T-helper 1 cell treated with Interleukin-12 subunit alpha and Interleukin-12 subunit beta and Interleukin-4 antibody, amounts not matched to agents 30 ng/mL and 1 ng/mL, for 36 hours (primary cell): ENCODE data around the gene SLC6A2. TPM values are rescaled to one million over a fixed set of nuclear protein-coding genes. Genes with fewer than 3 reads are reported as not detected.

ENCODE experiments used
- intact Hi-C: fragments of 100-400 bp; cut with micrococcal nuclease; formaldehyde crosslinking; loops from one replicate; pipeline ENCODE4 v1.15.1; 2024
- total RNA-seq: library from RNA; stranded (reverse); gene quantifications from 2 replicates; pipeline ENCODE4 v1.2.3, GENCODE V29; 2022

Gene SLC6A2
- total RNA-seq, 1 donor from 2014 or later = not detected

DNA sequence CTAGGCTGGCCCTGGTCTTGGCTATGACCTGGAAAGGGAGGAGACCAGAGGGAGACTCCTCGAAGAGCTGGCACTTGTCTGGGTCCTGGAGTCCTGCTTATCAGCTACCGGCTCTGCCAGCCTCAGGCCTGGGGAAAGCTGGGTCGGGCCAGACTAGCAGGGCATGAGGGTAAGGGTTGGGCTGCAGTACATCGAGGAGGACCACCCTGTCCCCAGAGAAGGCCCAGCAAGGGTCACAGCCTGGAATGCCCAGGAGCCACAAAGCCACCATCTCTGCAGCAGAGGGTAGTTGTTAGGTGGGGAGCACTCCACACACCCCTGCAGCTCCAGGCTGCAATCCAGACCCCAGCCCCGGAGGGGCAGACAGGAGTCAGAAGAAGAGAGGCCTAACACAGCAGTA is 54.0 kb downstream of the SLC6A2 start:
- intact Hi-C loops = loop anchor here (5.0 kb wide), 1 partner anchor 492 kb away; no protein-coding TSS in a partner anchor

DNA sequence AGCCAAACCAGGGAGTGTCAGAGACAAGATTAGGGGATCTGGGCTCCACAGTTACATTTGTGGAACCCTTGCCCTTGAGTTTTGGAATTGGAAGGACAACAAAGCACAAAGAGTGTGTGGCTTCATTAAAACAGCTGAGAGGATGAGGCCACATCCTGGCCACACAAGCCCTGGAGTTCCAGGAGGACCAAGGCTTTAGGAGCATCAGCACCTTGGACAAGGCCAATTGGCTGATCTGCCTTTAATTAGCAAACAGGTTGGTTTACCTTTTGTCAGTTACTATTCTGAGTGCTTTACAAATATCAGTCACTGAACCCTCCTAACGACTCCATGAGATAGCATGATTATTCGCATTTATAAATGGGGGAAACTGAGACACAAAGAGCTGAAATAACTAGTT is 54.7 kb downstream of the SLC6A2 start:
- intact Hi-C loops = loop anchor here (5.0 kb wide), 1 partner anchor 492 kb away; no protein-coding TSS in a partner anchor

DNA sequence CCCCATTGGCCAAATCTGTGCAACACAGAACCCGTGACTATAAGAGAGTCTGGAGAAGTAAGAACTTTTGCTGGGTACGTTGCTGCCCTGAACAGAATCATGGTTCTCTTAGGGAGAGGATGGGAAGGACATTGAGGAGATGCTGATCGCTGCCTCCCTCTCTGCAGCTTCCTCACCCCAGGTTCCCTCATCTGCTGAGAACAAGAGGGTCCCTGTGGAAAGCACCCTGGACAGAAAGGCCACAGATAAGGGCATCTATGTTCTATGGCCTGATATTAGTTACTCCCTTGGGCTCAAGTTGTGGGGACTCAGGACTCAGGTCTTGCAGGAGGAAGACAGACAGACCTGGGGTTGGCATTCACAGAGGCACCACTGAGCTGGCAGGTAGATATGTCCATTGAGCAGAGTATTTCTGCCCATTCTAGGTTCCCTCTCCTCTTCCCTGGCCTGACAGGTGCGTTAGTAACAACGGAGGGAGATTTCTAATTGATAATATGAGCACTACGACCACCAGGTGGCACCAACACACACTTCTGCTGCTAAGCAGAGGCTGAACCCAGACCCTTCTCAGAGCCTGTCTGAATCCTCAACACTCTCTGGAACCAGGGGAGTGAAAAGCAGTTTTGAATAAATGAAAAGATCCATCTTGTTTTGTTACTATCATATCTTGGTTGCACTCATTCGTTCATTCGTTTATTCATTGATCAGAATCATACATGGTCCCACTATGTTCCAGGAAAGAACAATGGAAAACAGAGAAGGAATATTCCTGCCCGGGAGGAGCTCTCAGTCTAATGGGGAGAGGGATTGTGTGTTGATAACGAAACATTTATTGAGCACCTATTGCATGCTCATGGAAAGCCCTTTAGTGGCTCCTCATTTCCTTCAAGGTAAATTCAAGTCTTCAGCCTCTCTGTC is 56.4 kb downstream of the SLC6A2 start:
- intact Hi-C loops = loop anchor here (1.0 to 5.0 kb wide), 3 partner anchors 130 to 490 kb away; no protein-coding TSS in a partner anchor

DNA sequence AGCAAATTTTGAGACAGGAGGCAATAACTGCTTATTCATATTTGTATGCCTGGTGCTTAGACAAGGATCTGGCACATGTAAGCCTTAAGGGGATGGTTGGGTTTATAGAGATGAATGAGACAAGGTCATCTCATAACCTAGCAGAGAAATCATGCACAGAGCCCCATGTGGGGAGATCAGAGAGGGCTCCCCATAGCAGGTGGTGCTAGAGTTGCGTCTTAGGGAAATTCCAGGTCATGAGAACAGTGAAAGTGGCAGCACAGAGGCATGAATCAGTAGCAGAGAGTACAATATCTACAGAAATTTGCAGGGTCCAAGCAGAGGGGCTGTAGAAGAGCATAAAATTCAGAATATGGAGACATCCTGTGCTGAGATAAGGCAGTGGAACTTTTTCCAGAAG is 57.3 kb downstream of the SLC6A2 start:
- intact Hi-C loops = loop anchor here (2.0 to 5.0 kb wide), 2 partner anchors 248 to 489 kb away; no protein-coding TSS in a partner anchor

DNA sequence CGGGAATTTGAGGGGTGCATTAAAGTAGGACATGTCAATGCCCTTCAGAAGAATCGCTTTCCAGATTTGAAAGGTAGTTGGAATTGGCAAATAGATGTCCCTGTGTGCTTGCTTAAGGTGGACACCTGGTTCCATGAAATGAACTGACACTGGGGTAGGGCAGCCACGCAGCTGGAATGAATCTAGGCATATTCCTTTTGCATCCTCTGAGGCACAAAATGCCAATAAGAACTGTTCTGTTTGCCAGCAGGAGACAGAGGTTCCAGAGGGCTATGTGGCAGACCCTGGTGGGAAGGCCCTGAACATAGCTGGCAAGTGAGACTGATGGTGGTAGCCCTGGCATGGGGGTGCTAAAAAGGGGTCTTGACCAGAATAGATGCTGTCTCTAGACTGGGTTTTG is 61.5 kb downstream of the SLC6A2 start:
- intact Hi-C loops = no loop called here

DNA sequence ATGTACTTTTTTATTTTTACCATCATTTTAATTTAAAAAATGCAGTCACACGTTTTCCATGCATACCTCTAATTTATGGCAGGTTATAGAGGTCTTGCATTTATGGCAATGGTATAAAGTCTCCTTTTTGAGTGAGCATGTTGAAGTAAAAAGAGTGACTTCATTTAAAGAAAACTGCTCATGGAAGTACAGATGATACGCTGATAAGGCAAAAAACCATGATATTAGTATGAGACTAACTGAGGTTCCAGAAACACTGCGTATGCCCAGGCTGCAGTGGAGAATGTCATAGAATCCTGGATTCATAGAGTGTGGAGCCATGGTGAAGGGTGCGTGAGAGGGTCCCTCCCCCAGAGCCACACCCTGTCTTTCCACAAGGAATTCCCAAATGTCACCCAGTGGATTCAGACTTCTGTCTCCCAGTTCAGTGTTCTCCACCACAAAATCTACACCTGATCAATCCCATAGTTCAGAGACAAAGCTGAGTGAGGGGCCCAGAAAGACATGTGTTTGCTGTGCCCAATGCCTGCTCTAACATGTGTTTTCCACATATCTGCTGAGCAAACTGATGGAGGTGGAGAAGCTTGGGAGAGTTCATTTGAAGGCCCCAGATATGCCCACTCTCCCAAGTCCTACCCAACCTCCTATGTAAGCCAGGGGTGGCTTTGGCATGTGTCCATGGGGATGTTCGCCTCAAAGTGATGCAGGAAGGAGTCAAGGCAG is 69.4 kb downstream of the SLC6A2 start:
- intact Hi-C loops = no loop called here

DNA sequence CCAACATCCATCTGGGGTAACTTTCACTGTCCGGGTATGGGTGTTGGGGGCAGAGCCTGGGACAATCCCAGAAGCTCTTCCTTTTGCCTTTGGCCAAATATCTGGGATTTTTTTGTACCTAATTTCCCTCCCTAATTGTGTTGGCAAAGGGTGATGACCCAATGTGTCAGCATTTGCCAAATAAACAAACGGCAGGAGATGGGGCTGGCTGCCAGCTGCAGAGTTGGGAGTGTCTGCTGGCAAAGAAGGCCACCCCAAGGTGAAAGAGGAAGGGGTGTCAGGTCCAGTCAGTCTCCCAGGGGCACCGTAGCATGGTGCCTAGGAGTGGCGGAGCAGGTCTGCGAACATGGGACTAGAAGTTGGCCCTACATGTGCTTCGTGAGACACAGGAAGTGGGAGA is 73.0 kb downstream of the SLC6A2 start:
- intact Hi-C loops = no loop called here

DNA sequence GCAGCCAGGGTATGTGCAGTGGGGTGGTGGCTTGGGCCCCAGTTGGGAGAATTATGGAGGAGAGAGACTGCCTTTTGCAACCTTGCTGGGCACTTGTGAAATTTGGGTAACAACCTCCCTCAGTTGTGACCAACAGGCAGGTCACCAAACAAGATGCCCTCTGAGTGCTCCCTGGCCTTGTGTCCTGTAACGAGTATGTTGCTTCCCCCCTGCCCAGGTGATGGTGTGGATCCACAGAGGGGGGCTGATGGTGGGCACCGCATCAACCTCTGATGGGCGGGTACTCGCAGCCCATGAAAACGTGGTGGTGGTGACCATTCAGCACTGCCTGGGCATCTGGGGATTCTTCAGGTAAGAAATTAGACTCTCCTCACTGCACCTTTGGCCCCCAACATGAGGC is 74.3 kb downstream of the SLC6A2 start:
- intact Hi-C loops = no loop called here

DNA sequence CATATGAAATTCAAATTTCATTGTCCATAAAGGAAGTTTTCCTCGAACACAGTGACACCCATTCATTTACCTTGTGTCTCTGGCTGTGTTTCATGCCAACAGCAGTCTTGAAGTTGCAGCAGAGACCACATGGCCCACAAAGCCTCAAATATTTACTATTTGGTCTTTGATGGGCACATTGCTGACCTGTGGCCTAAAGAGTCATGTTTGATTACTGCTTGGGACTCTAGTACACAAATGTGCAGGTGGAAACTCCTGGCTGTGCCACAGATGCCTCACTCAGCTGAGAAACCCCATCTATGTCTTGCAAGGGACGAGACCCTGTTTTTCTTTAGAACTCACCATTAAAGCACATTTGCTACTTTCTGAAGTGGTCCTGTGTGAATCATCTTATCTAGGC is 76.7 kb downstream of the SLC6A2 start:
- intact Hi-C loops = no loop called here

DNA sequence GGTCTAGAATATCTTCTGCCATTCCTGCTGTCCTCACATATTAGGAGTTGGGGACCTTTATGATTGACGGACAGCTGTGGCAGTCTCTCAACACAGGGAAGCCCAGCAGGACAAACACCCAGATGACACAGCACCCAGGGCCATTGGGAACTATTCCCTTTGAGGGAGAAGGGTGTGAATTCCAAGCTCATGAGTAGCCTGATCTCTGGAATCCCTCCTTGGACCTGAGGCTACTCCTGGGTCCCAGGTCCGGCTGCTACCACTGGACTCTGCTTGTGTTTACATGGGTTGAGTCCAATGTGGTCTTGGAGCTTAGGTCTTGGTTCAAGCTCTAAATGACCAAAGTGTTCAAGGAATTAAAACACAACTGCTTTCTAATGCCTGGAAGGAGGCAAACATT is 78.9 kb downstream of the SLC6A2 start:
- intact Hi-C loops = no loop called here

DNA sequence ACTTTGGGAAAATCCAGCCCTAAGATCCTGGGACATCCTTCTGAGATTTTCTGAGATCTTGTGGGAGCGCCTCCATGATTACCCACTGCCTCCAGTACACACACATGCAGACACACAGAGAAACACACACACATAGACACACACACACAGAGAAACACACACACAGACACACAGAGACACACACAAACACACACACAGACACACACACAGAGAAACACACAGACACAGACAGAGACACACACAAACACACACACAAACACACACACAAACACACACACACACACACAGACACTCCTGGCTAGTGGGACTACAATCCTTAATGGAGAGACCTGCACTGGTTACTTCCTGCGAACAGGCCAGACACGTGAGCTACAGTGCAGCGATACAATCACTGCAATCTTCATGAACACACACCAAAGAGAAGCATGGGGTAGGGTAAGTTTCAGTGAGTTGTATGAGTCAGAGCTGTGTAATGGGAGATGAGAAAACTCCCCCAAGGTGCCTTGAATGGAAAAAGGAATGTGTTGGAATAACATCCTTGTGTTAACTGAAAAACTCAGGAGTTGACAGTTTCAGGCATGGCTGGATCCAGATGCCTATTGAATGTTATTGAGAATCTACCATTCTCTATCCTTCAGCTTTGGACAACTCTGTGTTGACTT is 79.5 kb downstream of the SLC6A2 start:
- intact Hi-C loops = no loop called here

DNA sequence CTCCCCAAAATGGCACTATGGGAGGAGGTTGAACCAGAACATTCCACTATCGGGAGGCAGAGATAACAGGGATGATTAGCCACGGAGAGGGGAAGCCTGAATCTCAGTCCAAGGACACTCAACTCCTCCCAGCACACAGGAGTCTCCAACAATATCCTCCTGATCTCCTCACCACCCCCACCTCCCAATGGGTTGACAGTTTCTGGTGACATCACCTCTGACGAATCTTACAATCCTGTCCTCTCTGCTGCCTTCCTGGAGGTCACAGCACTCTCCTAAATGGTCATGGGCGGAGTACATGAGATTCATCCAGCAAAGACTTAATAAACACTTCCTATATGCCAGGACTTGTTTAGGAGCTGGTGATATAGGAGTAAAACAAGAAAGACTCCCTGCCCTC is 80.9 kb downstream of the SLC6A2 start:
- intact Hi-C loops = no loop called here

DNA sequence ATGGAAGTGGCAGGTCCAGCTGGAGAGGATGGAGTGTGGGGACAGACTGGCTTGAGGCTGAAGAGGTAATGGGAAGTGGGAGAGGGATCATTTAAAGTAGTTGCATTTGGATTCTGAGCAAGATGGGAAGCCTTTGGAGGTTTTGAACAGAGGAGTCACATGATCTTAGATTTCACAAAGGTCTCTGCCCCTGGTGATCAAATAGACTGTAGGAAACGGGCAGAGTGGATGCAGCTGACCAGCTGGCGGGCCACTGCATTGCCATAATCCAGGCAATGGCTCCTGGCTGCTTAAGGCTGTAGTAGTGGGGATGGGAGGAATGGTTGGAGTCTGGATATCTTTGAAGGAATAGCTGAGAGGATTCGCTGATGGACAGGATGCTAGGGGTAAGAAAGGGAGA is 81.5 kb downstream of the SLC6A2 start:
- intact Hi-C loops = no loop called here

DNA sequence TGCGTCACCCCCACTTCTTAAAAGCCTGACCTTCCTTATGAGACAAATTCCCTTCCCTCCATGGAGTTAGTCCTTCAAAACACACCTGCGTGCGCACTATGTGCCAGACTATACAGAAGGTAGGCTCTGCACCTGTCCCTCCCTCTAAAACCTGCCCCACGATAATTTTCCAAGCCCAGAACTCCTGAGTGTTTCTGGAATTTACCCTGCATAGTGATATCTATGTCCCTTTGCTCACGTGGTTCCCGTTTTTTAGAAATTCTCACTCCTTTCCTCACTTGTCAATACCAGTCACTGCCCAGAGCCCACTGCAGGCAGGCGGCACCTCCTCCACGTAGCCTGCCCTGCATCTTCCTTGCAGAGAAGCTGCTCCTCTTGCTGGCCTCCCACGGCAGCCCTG is 82.2 kb downstream of the SLC6A2 start:
- intact Hi-C loops = no loop called here

DNA sequence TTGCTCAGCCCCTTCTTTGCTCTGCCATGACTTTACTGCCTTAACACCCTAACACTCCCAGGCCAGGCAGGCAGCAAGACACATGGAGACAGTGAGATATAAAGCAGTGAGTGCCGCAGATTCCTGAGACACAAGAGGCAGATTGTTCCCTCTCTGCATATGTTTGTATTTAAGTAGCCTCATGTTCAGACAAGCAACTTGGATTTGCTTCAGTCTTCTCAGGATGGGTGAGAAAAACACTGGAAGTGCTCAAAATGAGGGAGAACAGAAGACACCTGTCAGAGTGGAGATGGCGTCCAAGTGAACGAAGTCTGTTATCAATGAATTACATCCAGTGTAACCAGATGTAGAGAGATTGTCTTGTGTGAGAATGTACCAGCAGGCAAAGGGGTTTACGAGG is 90.3 kb downstream of the SLC6A2 start:
- intact Hi-C loops = no loop called here

DNA sequence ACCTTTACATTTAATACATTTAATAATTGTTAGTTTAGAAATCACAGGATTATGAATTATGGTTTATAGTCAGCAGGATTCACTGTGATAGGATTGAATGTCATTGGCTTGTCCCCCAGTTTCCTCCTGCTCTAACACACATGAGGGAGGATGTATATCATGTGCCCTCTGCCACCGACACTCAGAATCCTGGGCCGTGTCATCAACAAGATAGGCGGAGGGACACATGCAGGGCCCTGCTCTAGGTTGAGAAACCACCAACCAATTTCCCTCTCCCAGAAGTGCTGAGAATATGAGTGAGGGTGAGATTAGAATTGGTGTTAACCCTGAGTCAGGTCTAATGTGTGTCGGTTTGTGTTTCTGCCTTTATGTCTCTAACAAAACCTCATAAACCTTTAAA is 92.0 kb downstream of the SLC6A2 start:
- intact Hi-C loops = no loop called here

DNA sequence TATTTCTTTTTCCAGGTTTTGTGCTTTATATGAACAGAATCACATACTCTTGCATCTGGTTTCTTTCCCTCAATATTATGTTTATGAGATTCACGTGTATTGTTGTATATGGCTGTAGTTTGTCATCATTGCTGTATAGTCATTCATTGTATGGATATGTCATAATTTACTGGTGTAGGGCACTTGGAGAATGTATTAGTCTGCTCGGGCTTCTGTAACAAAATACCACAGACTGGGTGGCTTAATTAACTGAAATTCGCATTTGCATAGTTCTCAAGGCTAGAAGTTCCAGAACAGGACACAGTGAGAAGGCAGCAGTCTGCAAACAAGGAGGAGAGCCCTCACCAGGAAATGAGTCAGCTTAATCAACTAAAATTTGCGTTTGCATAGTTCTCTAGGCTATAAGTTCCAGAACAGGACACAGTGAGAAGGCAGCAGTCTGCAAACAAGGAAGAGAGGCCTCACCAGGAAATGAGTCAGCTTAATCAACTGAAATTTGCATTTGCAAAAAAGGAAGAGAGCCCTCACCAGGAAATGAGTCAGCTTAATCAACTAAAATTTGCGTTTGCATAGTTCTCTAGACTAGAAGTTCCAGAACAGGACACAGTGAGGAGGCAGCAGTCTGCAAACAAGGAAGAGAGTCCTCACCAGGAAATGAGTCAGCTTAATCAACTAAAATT is 96.8 kb downstream of the SLC6A2 start:
- intact Hi-C loops = loop anchor here (5.0 kb wide), 2 partner anchors 440 to 605 kb away; partner anchors contain the start of gene GNAO1

DNA sequence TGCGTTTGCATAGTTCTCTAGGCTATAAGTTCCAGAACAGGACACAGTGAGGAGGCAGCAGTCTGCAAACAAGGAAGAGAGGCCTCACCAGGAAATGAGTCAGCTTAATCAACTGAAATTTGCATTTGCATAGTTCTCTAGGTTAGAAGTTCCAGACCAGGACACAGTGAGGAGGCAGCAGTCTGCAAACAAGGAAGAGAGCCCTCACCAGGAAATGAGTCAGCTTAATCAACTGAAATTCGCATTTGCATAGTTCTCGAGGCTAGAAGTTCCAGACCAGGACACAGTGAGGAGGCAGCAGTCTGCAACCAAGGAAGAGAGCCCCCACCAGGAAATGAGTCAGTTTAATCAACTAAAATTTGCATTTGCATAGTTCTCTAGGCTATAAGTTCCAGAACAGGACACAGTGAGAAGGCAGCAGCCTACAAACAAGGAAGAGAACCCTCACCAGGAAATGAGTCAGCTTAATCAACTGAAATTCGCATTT is 97.4 kb downstream of the SLC6A2 start:
- intact Hi-C loops = loop anchor here (5.0 kb wide), 2 partner anchors 439 to 604 kb away; partner anchors contain the start of gene GNAO1
